ENCODE measurements around the gene METTL25. TPM values are rescaled to one million over a fixed set of nuclear protein-coding genes. Genes with fewer than 3 reads are reported as not detected.

Gene METTL25
- total and polyA plus RNA-seq, 2 of the 8 experiments (the other 6 are each of a cell fraction or from before 2014, with no cell fraction given) = 2.4 to 8.3 TPM

DNA sequence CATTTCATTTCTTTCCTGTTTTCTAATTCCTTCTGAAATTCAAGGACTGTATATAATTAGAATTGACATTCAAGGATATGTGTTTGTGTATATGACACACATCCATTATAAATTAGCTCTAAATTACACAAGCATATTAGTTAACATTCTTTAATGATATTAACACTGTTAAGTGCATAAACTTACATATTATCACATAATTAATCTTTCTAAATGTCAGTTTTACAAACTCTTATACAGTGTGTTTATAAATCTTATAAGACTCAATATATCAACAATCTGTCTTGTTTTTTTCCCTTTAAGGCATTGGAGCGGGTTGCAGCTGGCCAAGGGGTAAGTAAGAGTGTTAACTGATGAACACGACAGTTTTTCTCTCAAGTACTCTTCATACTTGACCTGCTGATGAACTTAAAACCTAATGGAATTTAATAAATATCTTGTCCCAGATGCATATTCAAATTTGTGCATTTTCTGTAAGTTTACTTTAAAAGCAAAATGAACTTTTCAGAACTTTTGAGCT is 76.1 kb downstream of the METTL25 start (continued):
- no peak for TF ChIP-seq TBP (IDR thresholded peaks at IDR 0.05; ENCODE audit: low read depth, low read length)
